ENCODE measurements around the gene RIMS4. TPM values are rescaled to one million over a fixed set of nuclear protein-coding genes. Genes with fewer than 3 reads are reported as not detected.

The RIMS4 gene
- total and polyA plus RNA-seq, 2 of the 13 experiments (the other 11 are each of a cell fraction or from before 2014, with no cell fraction given), result 0.01 to 0.07 TPM

DNA sequence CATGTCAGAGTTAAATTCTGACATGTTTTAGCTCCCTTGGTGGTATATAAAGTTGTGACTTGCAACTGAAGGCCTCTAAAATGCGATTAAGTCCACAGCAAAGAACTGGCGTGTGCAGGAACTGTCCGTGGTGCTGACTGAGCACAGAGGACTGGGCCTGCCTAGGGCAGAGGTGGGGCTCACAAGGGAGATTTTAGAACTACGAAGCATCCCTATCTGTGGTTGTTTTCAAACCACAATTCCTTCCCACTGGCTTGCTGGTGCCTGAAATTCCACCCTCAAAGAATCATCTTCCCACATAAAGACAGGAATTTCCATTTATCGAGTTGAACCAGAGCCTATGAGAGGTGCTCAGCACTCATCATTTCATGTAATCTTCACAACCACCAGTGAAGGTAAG lies 30.1 kb downstream of the RIMS4 start (continued):
- TF ChIP-seq, protein P1, sequence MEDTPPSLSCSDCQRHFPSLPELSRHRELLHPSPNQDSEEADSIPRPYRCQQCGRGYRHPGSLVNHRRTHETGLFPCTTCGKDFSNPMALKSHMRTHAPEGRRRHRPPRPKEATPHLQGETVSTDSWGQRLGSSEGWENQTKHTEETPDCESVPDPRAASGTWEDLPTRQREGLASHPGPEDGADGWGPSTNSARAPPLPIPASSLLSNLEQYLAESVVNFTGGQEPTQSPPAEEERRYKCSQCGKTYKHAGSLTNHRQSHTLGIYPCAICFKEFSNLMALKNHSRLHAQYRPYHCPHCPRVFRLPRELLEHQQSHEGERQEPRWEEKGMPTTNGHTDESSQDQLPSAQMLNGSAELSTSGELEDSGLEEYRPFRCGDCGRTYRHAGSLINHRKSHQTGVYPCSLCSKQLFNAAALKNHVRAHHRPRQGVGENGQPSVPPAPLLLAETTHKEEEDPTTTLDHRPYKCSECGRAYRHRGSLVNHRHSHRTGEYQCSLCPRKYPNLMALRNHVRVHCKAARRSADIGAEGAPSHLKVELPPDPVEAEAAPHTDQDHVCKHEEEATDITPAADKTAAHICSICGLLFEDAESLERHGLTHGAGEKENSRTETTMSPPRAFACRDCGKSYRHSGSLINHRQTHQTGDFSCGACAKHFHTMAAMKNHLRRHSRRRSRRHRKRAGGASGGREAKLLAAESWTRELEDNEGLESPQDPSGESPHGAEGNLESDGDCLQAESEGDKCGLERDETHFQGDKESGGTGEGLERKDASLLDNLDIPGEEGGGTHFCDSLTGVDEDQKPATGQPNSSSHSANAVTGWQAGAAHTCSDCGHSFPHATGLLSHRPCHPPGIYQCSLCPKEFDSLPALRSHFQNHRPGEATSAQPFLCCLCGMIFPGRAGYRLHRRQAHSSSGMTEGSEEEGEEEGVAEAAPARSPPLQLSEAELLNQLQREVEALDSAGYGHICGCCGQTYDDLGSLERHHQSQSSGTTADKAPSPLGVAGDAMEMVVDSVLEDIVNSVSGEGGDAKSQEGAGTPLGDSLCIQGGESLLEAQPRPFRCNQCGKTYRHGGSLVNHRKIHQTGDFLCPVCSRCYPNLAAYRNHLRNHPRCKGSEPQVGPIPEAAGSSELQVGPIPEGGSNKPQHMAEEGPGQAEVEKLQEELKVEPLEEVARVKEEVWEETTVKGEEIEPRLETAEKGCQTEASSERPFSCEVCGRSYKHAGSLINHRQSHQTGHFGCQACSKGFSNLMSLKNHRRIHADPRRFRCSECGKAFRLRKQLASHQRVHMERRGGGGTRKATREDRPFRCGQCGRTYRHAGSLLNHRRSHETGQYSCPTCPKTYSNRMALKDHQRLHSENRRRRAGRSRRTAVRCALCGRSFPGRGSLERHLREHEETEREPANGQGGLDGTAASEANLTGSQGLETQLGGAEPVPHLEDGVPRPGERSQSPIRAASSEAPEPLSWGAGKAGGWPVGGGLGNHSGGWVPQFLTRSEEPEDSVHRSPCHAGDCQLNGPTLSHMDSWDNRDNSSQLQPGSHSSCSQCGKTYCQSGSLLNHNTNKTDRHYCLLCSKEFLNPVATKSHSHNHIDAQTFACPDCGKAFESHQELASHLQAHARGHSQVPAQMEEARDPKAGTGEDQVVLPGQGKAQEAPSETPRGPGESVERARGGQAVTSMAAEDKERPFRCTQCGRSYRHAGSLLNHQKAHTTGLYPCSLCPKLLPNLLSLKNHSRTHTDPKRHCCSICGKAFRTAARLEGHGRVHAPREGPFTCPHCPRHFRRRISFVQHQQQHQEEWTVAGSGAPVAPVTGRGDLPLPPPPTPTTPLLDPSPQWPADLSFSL (CRISPR knock-in tag; IDR thresholded peaks at IDR 0.05), result no peak
- TF ChIP-seq ZNF264 (CRISPR knock-in tag; IDR thresholded peaks at IDR 0.05) (peak; percentile 86; the same call in 1 of the 2 replicates), ZFP36L2 (CRISPR knock-in tag; IDR thresholded peaks at IDR 0.05) (peak; percentile 92; the same call in 1 of the 2 replicates), HDAC2 (CRISPR knock-in tag; IDR thresholded peaks at IDR 0.05) (peak; percentile 87), ETV6 (CRISPR knock-in tag; conservative IDR thresholded peaks at IDR 0.05) (peak; percentile 94), PPARG (CRISPR knock-in tag; conservative IDR thresholded peaks at IDR 0.05) (peak; percentile 67; the same call in 1 of the 2 replicates), ZNF430 (CRISPR knock-in tag; IDR thresholded peaks at IDR 0.05) (peak; percentile 63; the same call in 1 of the 2 replicates), ZNF749 (CRISPR knock-in tag; IDR thresholded peaks at IDR 0.05; ENCODE audit: borderline replicate concordance) (peak; percentile 98), KAT8 (CRISPR knock-in tag; IDR thresholded peaks at IDR 0.05) (peak; percentile 73; the same call in 1 of the 2 replicates), ZSCAN29 (CRISPR knock-in tag; conservative IDR thresholded peaks at IDR 0.05) (no peak), ZNF446 (CRISPR knock-in tag; IDR thresholded peaks at IDR 0.05) (peak; percentile 53; the same call in 1 of the 2 replicates), GZF1 (CRISPR knock-in tag; IDR thresholded peaks at IDR 0.05) (no peak), ZNF205 (CRISPR knock-in tag; IDR thresholded peaks at IDR 0.05) (0 out of 2 replicates have a peak, but pooled peaks have one; percentile 48), NFYC (CRISPR knock-in tag; IDR thresholded peaks at IDR 0.05) (peak; percentile 40; the same call in 1 of the 2 replicates), MIER3 (CRISPR knock-in tag; IDR thresholded peaks at IDR 0.05; ENCODE audit: borderline replicate concordance) (peak; percentile 56; the same call in 1 of the 2 replicates), ZNF33A (CRISPR knock-in tag; IDR thresholded peaks at IDR 0.05; ENCODE audit: borderline replicate concordance) (no peak), SP4 (CRISPR knock-in tag; IDR thresholded peaks at IDR 0.05) (no peak)
- TF ChIP-seq, protein P2, sequence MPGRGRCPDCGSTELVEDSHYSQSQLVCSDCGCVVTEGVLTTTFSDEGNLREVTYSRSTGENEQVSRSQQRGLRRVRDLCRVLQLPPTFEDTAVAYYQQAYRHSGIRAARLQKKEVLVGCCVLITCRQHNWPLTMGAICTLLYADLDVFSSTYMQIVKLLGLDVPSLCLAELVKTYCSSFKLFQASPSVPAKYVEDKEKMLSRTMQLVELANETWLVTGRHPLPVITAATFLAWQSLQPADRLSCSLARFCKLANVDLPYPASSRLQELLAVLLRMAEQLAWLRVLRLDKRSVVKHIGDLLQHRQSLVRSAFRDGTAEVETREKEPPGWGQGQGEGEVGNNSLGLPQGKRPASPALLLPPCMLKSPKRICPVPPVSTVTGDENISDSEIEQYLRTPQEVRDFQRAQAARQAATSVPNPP (CRISPR knock-in tag; IDR thresholded peaks at IDR 0.05), result no peak
- TF ChIP-seq, protein P3, sequence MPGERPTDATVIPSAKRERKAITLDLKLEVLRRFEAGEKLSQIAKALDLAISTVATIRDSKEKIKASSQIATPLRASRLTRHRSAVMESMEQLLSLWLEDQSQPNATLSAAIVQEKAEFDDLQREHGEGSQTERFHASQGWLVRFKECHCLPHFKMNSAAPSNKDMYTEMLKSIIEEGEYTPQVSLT (CRISPR knock-in tag; IDR thresholded peaks at IDR 0.05; ENCODE audit: borderline replicate concordance, low read depth), result 0 out of 2 replicates have a peak, but pooled peaks have one; percentile 62
